ENCODE data around the gene NACA.

DNA sequence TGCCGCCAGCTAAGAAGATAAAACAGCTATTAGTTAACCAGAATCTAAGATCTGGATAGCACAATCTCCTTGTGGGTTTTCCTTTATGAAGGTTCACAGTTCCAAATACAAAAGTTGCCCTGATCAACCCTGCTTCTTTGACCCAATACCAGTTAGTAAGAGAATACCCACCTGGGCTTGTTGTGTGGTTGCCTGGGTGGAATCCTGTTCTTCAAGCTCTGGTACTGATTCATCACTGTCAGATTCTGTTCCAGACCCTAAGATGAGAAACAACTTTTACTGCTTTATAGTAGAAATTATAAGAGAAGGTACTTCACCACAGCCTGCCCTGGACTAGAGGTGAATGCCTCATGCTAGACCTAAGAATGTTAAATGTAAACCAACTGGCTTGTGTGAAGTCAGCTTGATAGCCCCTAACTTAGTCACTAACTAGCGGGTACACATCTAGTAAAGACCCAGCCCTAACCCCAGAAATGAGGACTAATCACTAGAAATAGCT lies 10.6 kb downstream of the NACA start:
- TF ChIP-seq, protein P1, sequence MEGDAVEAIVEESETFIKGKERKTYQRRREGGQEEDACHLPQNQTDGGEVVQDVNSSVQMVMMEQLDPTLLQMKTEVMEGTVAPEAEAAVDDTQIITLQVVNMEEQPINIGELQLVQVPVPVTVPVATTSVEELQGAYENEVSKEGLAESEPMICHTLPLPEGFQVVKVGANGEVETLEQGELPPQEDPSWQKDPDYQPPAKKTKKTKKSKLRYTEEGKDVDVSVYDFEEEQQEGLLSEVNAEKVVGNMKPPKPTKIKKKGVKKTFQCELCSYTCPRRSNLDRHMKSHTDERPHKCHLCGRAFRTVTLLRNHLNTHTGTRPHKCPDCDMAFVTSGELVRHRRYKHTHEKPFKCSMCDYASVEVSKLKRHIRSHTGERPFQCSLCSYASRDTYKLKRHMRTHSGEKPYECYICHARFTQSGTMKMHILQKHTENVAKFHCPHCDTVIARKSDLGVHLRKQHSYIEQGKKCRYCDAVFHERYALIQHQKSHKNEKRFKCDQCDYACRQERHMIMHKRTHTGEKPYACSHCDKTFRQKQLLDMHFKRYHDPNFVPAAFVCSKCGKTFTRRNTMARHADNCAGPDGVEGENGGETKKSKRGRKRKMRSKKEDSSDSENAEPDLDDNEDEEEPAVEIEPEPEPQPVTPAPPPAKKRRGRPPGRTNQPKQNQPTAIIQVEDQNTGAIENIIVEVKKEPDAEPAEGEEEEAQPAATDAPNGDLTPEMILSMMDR (IDR thresholded peaks at IDR 0.05; ENCODE audit: low read length) = no peak
- no peak for TF ChIP-seq EZH2phosphoT487 (IDR thresholded peaks at IDR 0.05; ENCODE audit: low read length)

Measured in MM.1S (cell line).